Measurements from ENCODE around the gene PLA2G1B. TPM values are rescaled to one million over a fixed set of nuclear protein-coding genes. Genes with fewer than 3 reads are reported as not detected.
A peak's percentile ranks its signal among the peaks of the same experiment; 100 is the strongest.
"Not testable (repeated sequence)": the region's sequence is repeated elsewhere in the genome, so short reads cannot be mapped to it uniquely, and the experiment has no call there.

The PLA2G1B gene
- total and polyA plus RNA-seq, 4 donors: 0.39 to 4.6 (median 1.1) TPM

- no peaks in the 10 kb centered on the region for H3K36me3 ChIP-seq (ENCODE audit: control insufficient read depth in 4 of 4, insufficient read depth in 3 of 4, low read depth in 1 of 4, low read length in 3 of 4)
- no peak for TF ChIP-seq NR2F2 (IDR thresholded peaks at IDR 0.05)
- no peaks in the 10 kb centered on the region for H3K9me3 ChIP-seq (ENCODE audit: control insufficient read depth in 4 of 4, low read length in 3 of 4)
- WGBS: 94% methylated on average over 4 of the region's 4 CpGs
- H3K4me3 ChIP-seq (ENCODE audit: low read depth in 1 of 3, low read length in 3 of 3): no peak overlapping the region
- peaks cover 0 to 18% (median 11%) of the 10 kb centered on the region in 4 donors for H3K4me1 ChIP-seq (ENCODE audit: control insufficient read depth in 4 of 4, insufficient read depth in 4 of 4, low read length in 3 of 4)
- H3K9ac ChIP-seq (ENCODE audit: low read depth in 1 of 2, low read length in 2 of 2): no peak overlapping the region
- DNase-seq (ENCODE audit: low spot score): no peak
- no peaks in the 10 kb centered on the region for H3K27me3 ChIP-seq (ENCODE audit: control insufficient read depth in 4 of 4, insufficient read depth in 4 of 4, low read length in 3 of 4)
- H3K27ac ChIP-seq (ENCODE audit: low read depth in 1 of 2, low read length in 2 of 2): no peak overlapping the region
These were observed 11.7 kb upstream of the PLA2G1B start for GRCh38 chr12:120339256-120339655.

- Histone ChIP-seq H3K36me3 (ENCODE audit: control insufficient read depth in 4 of 4, insufficient read depth in 3 of 4, low read depth in 1 of 4, low read length in 3 of 4) (no peaks in the 10 kb centered on the region), H3K27ac (ENCODE audit: low read depth in 1 of 2, low read length in 2 of 2) (no peak overlapping the region), H3K4me1 (ENCODE audit: control insufficient read depth in 4 of 4, insufficient read depth in 4 of 4, low read length in 3 of 4) (peaks cover 0 to 14% (median 11%) of the 10 kb centered on the region in 4 donors), H3K4me3 (ENCODE audit: low read depth in 1 of 3, low read length in 3 of 3) (no peak overlapping the region), H3K9ac (ENCODE audit: low read depth in 1 of 2, low read length in 2 of 2) (no peak overlapping the region), H3K9me3 (ENCODE audit: control insufficient read depth in 4 of 4, low read length in 3 of 4) (no peaks in the 10 kb centered on the region), H3K27me3 (ENCODE audit: control insufficient read depth in 4 of 4, insufficient read depth in 4 of 4, low read length in 3 of 4) (no peaks in the 10 kb centered on the region)
- DNase-seq (ENCODE audit: low spot score): no peak
- TF ChIP-seq TAF1 (conservative IDR thresholded peaks at IDR 0.05) (no peak), MAX (IDR thresholded peaks at IDR 0.05) (no peak), ATF3 (IDR thresholded peaks at IDR 0.05) (no peak), GABPA (IDR thresholded peaks at IDR 0.05 in 1 of 2, conservative IDR thresholded peaks at IDR 0.05 in 1 of 2) (no peak), JUND (IDR thresholded peaks at IDR 0.05) (no peak), RXRA (IDR thresholded peaks at IDR 0.05) (no peak)
- WGBS: 91% methylated on average over 2 of the region's 2 CpGs
These were observed 10.2 kb upstream of the PLA2G1B start for GRCh38 chr12:120337730-120338129.

- WGBS: 92% methylated on average over 2 of the region's 2 CpGs
- not testable (repeated sequence) for H3K9me3 ChIP-seq (ENCODE audit: control insufficient read depth in 4 of 4, low read length in 3 of 4); H3K27me3 ChIP-seq (ENCODE audit: control insufficient read depth in 4 of 4, insufficient read depth in 4 of 4, low read length in 3 of 4); H3K9ac ChIP-seq (ENCODE audit: low read depth in 1 of 2, low read length in 2 of 2); H3K36me3 ChIP-seq (ENCODE audit: control insufficient read depth in 4 of 4, insufficient read depth in 3 of 4, low read depth in 1 of 4, low read length in 3 of 4); H3K27ac ChIP-seq (ENCODE audit: low read depth in 1 of 2, low read length in 2 of 2); H3K4me1 ChIP-seq (ENCODE audit: control insufficient read depth in 4 of 4, insufficient read depth in 4 of 4, low read length in 3 of 4); H3K4me3 ChIP-seq (ENCODE audit: low read depth in 1 of 3, low read length in 3 of 3); DNase-seq (ENCODE audit: low spot score)
These were observed 8.8 kb upstream of the PLA2G1B start for GRCh38 chr12:120336392-120336791.

- not testable (repeated sequence) for H3K27ac ChIP-seq (ENCODE audit: low read depth in 1 of 2, low read length in 2 of 2); H3K9ac ChIP-seq (ENCODE audit: low read depth in 1 of 2, low read length in 2 of 2); H3K9me3 ChIP-seq (ENCODE audit: control insufficient read depth in 4 of 4, low read length in 3 of 4); DNase-seq (ENCODE audit: low spot score); H3K4me1 ChIP-seq (ENCODE audit: control insufficient read depth in 4 of 4, insufficient read depth in 4 of 4, low read length in 3 of 4); H3K4me3 ChIP-seq (ENCODE audit: low read depth in 1 of 3, low read length in 3 of 3); H3K36me3 ChIP-seq (ENCODE audit: control insufficient read depth in 4 of 4, insufficient read depth in 3 of 4, low read depth in 1 of 4, low read length in 3 of 4); H3K27me3 ChIP-seq (ENCODE audit: control insufficient read depth in 4 of 4, insufficient read depth in 4 of 4, low read length in 3 of 4)
- peak; percentile 74 to 82 for TF ChIP-seq RAD21 (IDR thresholded peaks at IDR 0.05)
- peak in 1 of 2 donors; percentile 41 for TF ChIP-seq HNF4A (conservative IDR thresholded peaks at IDR 0.05)
- peak; percentile 59 for TF ChIP-seq CTCF (IDR thresholded peaks at IDR 0.05; ENCODE audit: low read depth, low read length, missing input control)
- WGBS: 21% methylated on average over 12 of the region's 12 CpGs
These were observed 7.9 kb upstream of the PLA2G1B start for GRCh38 chr12:120335447-120335846.
